B cell (primary cell): ENCODE measurements around the gene HS3ST3B1. TPM values are rescaled to one million over a fixed set of nuclear protein-coding genes. Genes with fewer than 3 reads are reported as not detected.

Experiments
- ATAC-seq: fragments of 200-7000 bp; cut with Tn5 transposase; one replicate; pipeline ENCODE4 v1.10.0; 2021; ENCODE audit warnings: low read depth, mild to moderate bottlenecking, moderate number of reproducible peaks, moderate library complexity
- CTCF ChIA-PET: fragments of 350-600 bp; sonication (Branson Sonifier 250); formaldehyde crosslinking; loops from one replicate; lab custom pipeline; 2021; ENCODE audit warnings: antibody characterized with exemption, inconsistent platforms; lab: Charles Lee
- POLR2A ChIA-PET: fragments of 350-600 bp; sonication (Branson Sonifier 250); formaldehyde crosslinking; loops from one replicate; lab custom pipeline; 2021; ENCODE audit warnings: antibody characterized with exemption; lab: Charles Lee
- DNase-seq: peaks from one replicate; pipeline ENCODE4 v3.0.0; 2013
- H2AFZ ChIP-seq: 2 replicates; pipeline ENCODE4 v1.6.1; 2012; ENCODE audit warnings: mild to moderate bottlenecking, low read depth, low read length; ENCODE audit not compliant: insufficient read depth, poor library complexity, severe bottlenecking
- H3K27ac ChIP-seq, 2 donors: 1 replicate in 1 of 2; 2 replicates in 1 of 2; pipeline ENCODE4 v1.5.1; 2012 to 2013; ENCODE audit warnings: low read length in 2 of 2, mild to moderate bottlenecking in 2 of 2, moderate library complexity in 1 of 2
- H3K27me3 ChIP-seq, 4 experiments: fragments of 200-600 bp in 1 of 4; sonication (generic) in 1 of 4; replicated peaks in 1 of 4; 1 replicate in 2 of 4; 2 replicates in 2 of 4; pipeline versions ENCODE4 v1.6.1 to v1.7.0; 2013 to 2016; ENCODE audit warnings: low read length in 3 of 4, mild to moderate bottlenecking in 2 of 4, mixed read lengths in 1 of 4, moderate library complexity in 1 of 4; ENCODE audit not compliant: insufficient read depth in 4 of 4, control insufficient read depth in 3 of 4; ENCODE audit errors: control extremely low read depth in 1 of 4
- H3K36me3 ChIP-seq, 2 experiments: replicated peaks in 1 of 2; 1 replicate in 1 of 2; 2 replicates in 1 of 2; pipeline versions ENCODE4 v1.6.1 to v1.7.1; 2013; ENCODE audit warnings: low read length in 1 of 2; ENCODE audit not compliant: insufficient read depth in 2 of 2, control insufficient read depth in 1 of 2; ENCODE audit errors: control extremely low read depth in 1 of 2, extremely low read depth in 1 of 2
- H3K4me1 ChIP-seq, 2 donors: fragments of 200-600 bp in 1 of 2; sonication (generic) in 1 of 2; 1 replicate in 1 of 2; 2 replicates in 1 of 2; pipeline versions ENCODE4 v1.5.1 to v1.6.1; 2013 to 2017; ENCODE audit warnings: low read length in 2 of 2; ENCODE audit not compliant: control insufficient read depth in 2 of 2, insufficient read depth in 2 of 2
- H3K4me2 ChIP-seq: replicated peaks from 2 replicates; pipeline ENCODE3; 2012; ENCODE audit warnings: mild to moderate bottlenecking, low read depth, low read length; ENCODE audit not compliant: poor library complexity, severe bottlenecking
- H3K4me3 ChIP-seq, 5 experiments: fragments of 200-600 bp in 1 of 5; sonication (generic) in 1 of 5; 1 replicate in 3 of 5; 2 replicates in 2 of 5; pipeline versions ENCODE4 v1.5.1 to v1.7.0; 2011 to 2016; ENCODE audit warnings: low read length in 4 of 5, mild to moderate bottlenecking in 4 of 5, low read depth in 2 of 5, control low read depth in 1 of 5, moderate library complexity in 1 of 5; ENCODE audit not compliant: insufficient read depth in 1 of 5; ENCODE audit errors: control extremely low read depth in 1 of 5, extremely low read depth in 1 of 5
- H3K79me2 ChIP-seq: fragments of 200-600 bp; sonication (generic); one replicate; pipeline ENCODE4 v1.6.0; 2016; ENCODE audit warnings: low read length; ENCODE audit not compliant: control insufficient read depth, insufficient read depth
- H3K9ac ChIP-seq: fragments of 200-600 bp; sonication (generic); 2 replicates; pipeline ENCODE4 v1.6.1; 2017; ENCODE audit warnings: mild to moderate bottlenecking, low read length, moderate library complexity
- H3K9me3 ChIP-seq, 3 donors: one replicate each; pipeline versions ENCODE4 v1.6.1 to v1.7.1; 2013; ENCODE audit warnings: low read length in 2 of 3; ENCODE audit not compliant: control insufficient read depth in 2 of 3, insufficient read depth in 1 of 3; ENCODE audit errors: control extremely low read depth in 1 of 3
- H4K20me1 ChIP-seq: 2 replicates; pipeline ENCODE4 v1.6.0; 2012; ENCODE audit warnings: mild to moderate bottlenecking, low read length; ENCODE audit not compliant: insufficient read depth, control insufficient read depth, poor library complexity, severe bottlenecking
- H3K27ac Mint-ChIP-seq: one replicate; pipeline ENCODE4 v1.8.0; 2021; ENCODE audit warnings: mixed read lengths
- H3K27me3 Mint-ChIP-seq: one replicate; pipeline ENCODE4 v1.8.0; 2021; ENCODE audit warnings: mixed read lengths
- H3K4me1 Mint-ChIP-seq: one replicate; pipeline ENCODE4 v1.8.0; 2021; ENCODE audit warnings: mixed read lengths
- H3K4me3 Mint-ChIP-seq: one replicate; pipeline ENCODE4 v1.8.0; 2021; ENCODE audit warnings: mixed read lengths
- H3K9me3 Mint-ChIP-seq: one replicate; pipeline ENCODE4 v1.8.0; 2022; ENCODE audit warnings: mixed read lengths; ENCODE audit not compliant: insufficient read depth
- CTCF ChIP-seq: fragments of 200-600 bp; IDR thresholded peaks from one replicate; pipeline ENCODE4 v1.8.0; 2022; ENCODE audit warnings: antibody characterized with exemption, mild to moderate bottlenecking
- EZH2 ChIP-seq: IDR thresholded peaks from 2 replicates; pipeline ENCODE4 v1.6.1; 2012; ENCODE audit warnings: borderline replicate concordance, low read depth, mild to moderate bottlenecking, moderate library complexity, low read length; ENCODE audit not compliant: insufficient read depth, poor library complexity, severe bottlenecking
- WGBS: methylation state at CpG from one replicate; pipeline ENCODE4 v1.1.5; 2013; ENCODE audit warnings: missing lambda C conversion rate; ENCODE audit not compliant: insufficient coverage; 5-methylcytosine and 5-hydroxymethylcytosine counted together
- intact Hi-C: fragments of 100-400 bp; cut with micrococcal nuclease; formaldehyde crosslinking; loops from one replicate; pipeline ENCODE4 v1.10.0; 2022
- polyA plus RNA-seq: library from polyadenylated mRNA; depleted of rRNA; stranded (reverse); fragments of >200 nt; gene quantifications from 2 replicates; pipeline ENCODE4 v1.2.3, GENCODE V29; 2012
- total RNA-seq, 2 donors: library from RNA; stranded (reverse); fragments of 120-200 nt in 1 of 2; gene quantifications; 1 replicate in 1 of 2; 2 replicates in 1 of 2; pipeline versions ENCODE4 v1.2.3 to v1.2.4, GENCODE V29; 2013 to 2022

Gene HS3ST3B1
- total and polyA plus RNA-seq, 2 donors (not counting 1 experiment from before 2014, with no cell fraction given): 0.75 to 8.4 TPM

GRCh38 chr17:14281530-14281929 is 19.4 kb upstream of the HS3ST3B1 start:
- no peaks in the 10 kb centered on the region for H3K9me3 ChIP-seq
- TF ChIP-seq EZH2 (no peak), CTCF (no peak)
- ATAC-seq: no peak
- POLR2A ChIA-PET: no interaction called here
- H3K9me3 Mint-ChIP-seq: no peaks in the 10 kb centered on the region
- H3K79me2 ChIP-seq: no peaks in the 10 kb centered on the region
- no peak overlapping the region for H3K27ac Mint-ChIP-seq
- H3K4me1 ChIP-seq: no peaks in the 10 kb centered on the region
- intact Hi-C loops: no loop called here
- H3K4me2 ChIP-seq: no peak overlapping the region
- H3K4me1 Mint-ChIP-seq: no peaks in the 10 kb centered on the region
- H3K36me3 ChIP-seq: no peaks in the 10 kb centered on the region
- WGBS: no CpG with 5 or more reads among the region's 3 CpGs
- H3K27me3 Mint-ChIP-seq: peaks cover 58% of the 10 kb centered on the region
- H2AFZ ChIP-seq: no peak overlapping the region
- H4K20me1 ChIP-seq: no peaks in the 10 kb centered on the region
- H3K27me3 ChIP-seq: peaks cover 0 to 15% (median 6%) of the 10 kb centered on the region in 4 experiments
- H3K9ac ChIP-seq: no peak overlapping the region
- no peak overlapping the region for H3K4me3 ChIP-seq
- H3K4me3 Mint-ChIP-seq: no peak overlapping the region
- no peak overlapping the region for H3K27ac ChIP-seq
- DNase-seq: no peak
- CTCF ChIA-PET: no interaction called here

DNA sequence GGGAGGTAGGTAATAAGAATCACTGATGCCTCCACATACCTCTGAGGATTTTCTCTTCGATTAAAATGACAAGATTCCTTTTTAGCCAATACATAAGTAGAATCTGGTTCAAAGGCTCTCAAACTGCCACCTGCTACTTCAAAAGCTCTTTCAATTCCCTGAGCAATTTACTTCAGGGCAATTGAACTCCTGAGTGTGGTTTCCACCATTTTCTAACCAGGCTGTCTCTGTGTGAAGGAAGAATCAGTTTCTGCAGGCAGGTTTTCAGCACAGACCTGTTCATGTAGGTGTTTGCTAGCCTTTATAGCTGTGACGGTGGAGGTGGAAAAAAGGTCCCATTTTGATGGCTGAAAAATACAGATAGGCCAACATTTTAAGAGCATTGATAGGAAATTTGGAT is 18.2 kb upstream of the HS3ST3B1 start:
- WGBS: 50% methylated on average over 1 of the region's 2 CpGs
- DNase-seq (no peak), ATAC-seq (no peak)
- TF ChIP-seq EZH2 (no peak), CTCF (no peak)
- Histone ChIP-seq H3K36me3 (no peaks in the 10 kb centered on the region), H3K4me3 (no peak overlapping the region), H2AFZ (no peak overlapping the region), H3K4me2 (no peak overlapping the region), H3K9ac (no peak overlapping the region), H3K4me1 (no peaks in the 10 kb centered on the region), H3K27me3 (peaks cover 0 to 9% (median 3%) of the 10 kb centered on the region in 4 experiments), H3K27ac (no peak overlapping the region), H4K20me1 (no peaks in the 10 kb centered on the region), H3K9me3 (no peaks in the 10 kb centered on the region), H3K79me2 (no peaks in the 10 kb centered on the region)
- no peaks in the 10 kb centered on the region for H3K9me3 Mint-ChIP-seq
- CTCF ChIA-PET: interaction anchor here (1.2 kb wide), 1 partner anchor 11 kb away, joined by 3 read pairs; no protein-coding TSS in a partner anchor
- H3K4me3 Mint-ChIP-seq: no peak overlapping the region
- H3K27me3 Mint-ChIP-seq: peaks cover 46% of the 10 kb centered on the region
- POLR2A ChIA-PET: no interaction called here
- H3K27ac Mint-ChIP-seq: no peak overlapping the region
- intact Hi-C loops: no loop called here
- no peaks in the 10 kb centered on the region for H3K4me1 Mint-ChIP-seq
